ENCODE results near the gene CD82.

GRCh38 chr11:44623731-44624491 lies 58.4 kb downstream of the CD82 start:
- no peak for TF ChIP-seq CTCF (IDR thresholded peaks at IDR 0.05)
- TF ChIP-seq POLR2A (IDR thresholded peaks at IDR 0.05) = no peak
